Activated CD4-positive, alpha-beta memory T cell treated with anti-CD3 and anti-CD28 coated beads, Interleukin-2, amount 10 ng/mL, durations not matched to agents 7 days and 5 days (primary cell): ENCODE data around the gene HBD. TPM values are rescaled to one million over a fixed set of nuclear protein-coding genes. Genes with fewer than 3 reads are reported as not detected.
"Not testable (repeated sequence)": the region's sequence is repeated elsewhere in the genome, so short reads cannot be mapped to it uniquely, and the experiment has no call there.

ENCODE experiments used
- CTCF ChIA-PET: fragments of 350-600 bp; sonication (Branson Sonifier 250); formaldehyde crosslinking; loops from one replicate; lab custom pipeline; 2021; ENCODE audit warnings: antibody characterized with exemption, inconsistent platforms; lab: Charles Lee
- POLR2A ChIA-PET: fragments of 350-600 bp; sonication (Branson Sonifier 250); formaldehyde crosslinking; loops from one replicate; lab custom pipeline; 2021; ENCODE audit warnings: antibody characterized with exemption; lab: Charles Lee
- DNase-seq: peaks from one replicate; pipeline ENCODE4 v3.0.0-alpha.2; 2020
- H3K27ac Mint-ChIP-seq: one replicate; pipeline ENCODE4 v1.8.0; 2021; ENCODE audit warnings: mild to moderate bottlenecking, mixed read lengths
- H3K27me3 Mint-ChIP-seq: one replicate; pipeline ENCODE4 v1.8.0; 2021; ENCODE audit warnings: mixed read lengths
- H3K36me3 Mint-ChIP-seq: one replicate; pipeline ENCODE4 v1.8.0; 2021; ENCODE audit warnings: low read depth, mixed read lengths
- H3K4me1 Mint-ChIP-seq: one replicate; pipeline ENCODE4 v1.8.0; 2021; ENCODE audit warnings: mixed read lengths
- H3K4me3 Mint-ChIP-seq: one replicate; pipeline ENCODE4 v1.8.0; 2021; ENCODE audit warnings: mild to moderate bottlenecking, mixed read lengths
- H3K9me3 Mint-ChIP-seq: one replicate; pipeline ENCODE4 v1.8.0; 2021; ENCODE audit warnings: mixed read lengths
- total RNA-seq, 2 experiments: library from RNA; stranded (reverse); gene quantifications; one replicate each; pipeline ENCODE4 v1.2.3, GENCODE V29; 2021

HBD gene
- total RNA-seq, 2 experiments from 2014 or later = not detected

DNA sequence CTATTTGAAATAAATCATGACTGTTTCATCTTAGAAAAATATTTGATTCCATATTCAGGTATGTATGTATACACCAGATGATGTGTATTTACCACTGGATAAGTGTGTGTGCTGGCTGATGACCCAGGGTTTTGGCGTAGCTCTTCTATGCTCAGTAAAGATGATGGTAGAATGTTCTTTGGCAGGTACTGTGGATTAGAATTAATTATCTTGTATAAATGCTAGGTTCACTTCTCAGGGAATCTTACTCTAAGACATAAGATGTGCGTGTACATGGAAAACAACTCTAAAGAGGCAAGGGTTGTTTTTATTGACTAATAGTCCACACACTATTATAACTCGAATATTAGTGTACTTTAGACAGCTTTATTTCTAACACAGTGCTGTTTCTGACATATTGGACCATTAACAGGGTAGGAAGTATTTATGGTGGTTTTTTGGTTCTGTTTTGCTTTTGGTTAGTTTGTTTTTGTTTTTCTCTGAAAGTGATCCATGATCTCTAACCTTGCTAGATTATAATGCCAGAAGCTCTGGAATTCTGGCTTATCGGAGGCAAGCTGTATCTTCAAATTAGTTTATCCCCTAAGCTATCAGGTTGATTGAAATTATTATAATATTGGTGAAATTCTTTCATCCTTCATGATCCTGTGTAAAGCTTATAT is 16.4 kb upstream of the HBD start:
- H3K27me3 Mint-ChIP-seq = no peaks in the 10 kb centered on the region
- POLR2A ChIA-PET = no interaction called here
- no peaks in the 10 kb centered on the region for H3K9me3 Mint-ChIP-seq
- H3K36me3 Mint-ChIP-seq = no peaks in the 10 kb centered on the region
- CTCF ChIA-PET = no interaction called here
- no peak overlapping the region for H3K4me3 Mint-ChIP-seq
- no peaks in the 10 kb centered on the region for H3K4me1 Mint-ChIP-seq
- DNase-seq = no peak
- H3K27ac Mint-ChIP-seq = no peak overlapping the region

GRCh38 chr11:5249807-5250396 is 15.6 kb upstream of the HBD start, which contains the start of gene HBG1:
Gene HBG1 (minus strand): TSS chr11:5249857. CDS start chr11:5249804, 53 bp downstream.
- DNase-seq, H3K4me1 Mint-ChIP-seq, H3K9me3 Mint-ChIP-seq, H3K4me3 Mint-ChIP-seq, CTCF ChIA-PET, POLR2A ChIA-PET, H3K36me3 Mint-ChIP-seq, H3K27me3 Mint-ChIP-seq, H3K27ac Mint-ChIP-seq: not testable (repeated sequence)

DNA sequence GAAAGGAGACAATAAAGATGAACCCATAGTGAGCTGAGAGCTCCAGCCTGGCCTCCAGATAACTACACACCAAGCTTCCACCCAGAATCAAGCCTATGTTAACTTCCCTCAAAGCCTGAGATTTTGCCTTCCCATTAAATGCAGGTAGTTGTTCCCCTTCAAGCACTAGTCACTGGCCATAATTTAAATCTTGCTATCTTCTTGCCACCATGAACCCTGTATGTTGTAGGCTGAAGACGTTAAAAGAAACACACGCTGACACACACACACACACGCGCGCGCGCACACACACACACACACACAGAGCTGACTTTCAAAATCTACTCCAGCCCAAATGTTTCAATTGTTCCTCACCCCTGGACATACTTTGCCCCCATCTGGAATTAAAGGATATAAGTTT is 14.2 kb upstream of the HBD start:
- CTCF ChIA-PET, H3K9me3 Mint-ChIP-seq, H3K27ac Mint-ChIP-seq, DNase-seq, POLR2A ChIA-PET, H3K27me3 Mint-ChIP-seq, H3K4me3 Mint-ChIP-seq, H3K4me1 Mint-ChIP-seq, H3K36me3 Mint-ChIP-seq: not testable (repeated sequence)

GRCh38 chr11:5247472-5248192 is 13.3 kb upstream of the HBD start:
- CTCF ChIA-PET = no interaction called here
- DNase-seq = no peak
- H3K27me3 Mint-ChIP-seq = no peaks in the 10 kb centered on the region
- POLR2A ChIA-PET = no interaction called here
- no peaks in the 10 kb centered on the region for H3K36me3 Mint-ChIP-seq
- H3K9me3 Mint-ChIP-seq = no peaks in the 10 kb centered on the region
- H3K4me3 Mint-ChIP-seq = no peak overlapping the region
- H3K4me1 Mint-ChIP-seq = no peaks in the 10 kb centered on the region
- no peak overlapping the region for H3K27ac Mint-ChIP-seq

- no peaks in the 10 kb centered on the region for H3K4me1 Mint-ChIP-seq
- no peaks in the 10 kb centered on the region for H3K27me3 Mint-ChIP-seq
- no peaks in the 10 kb centered on the region for H3K9me3 Mint-ChIP-seq
These were observed 12.6 kb upstream of the HBD start for GRCh38 chr11:5246772-5247471.

DNA sequence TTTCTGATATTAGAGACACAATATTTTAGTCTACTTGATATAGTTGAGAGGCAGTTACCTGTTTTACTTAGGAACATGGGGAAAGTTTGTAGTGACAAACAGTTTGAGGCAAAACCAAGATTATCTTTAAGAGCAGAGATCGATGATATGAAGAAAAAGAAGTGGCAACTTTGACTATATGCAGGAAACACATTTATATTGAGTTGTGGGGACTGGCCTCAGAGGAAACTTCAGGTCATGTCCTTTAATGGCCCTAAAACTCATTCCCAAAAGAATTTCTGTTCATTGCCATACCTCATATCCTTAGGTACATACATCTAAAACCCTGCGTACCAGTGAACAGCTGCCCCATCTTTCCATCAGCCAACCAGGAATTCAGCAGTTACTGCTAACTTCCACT is 10.9 kb upstream of the HBD start:
- POLR2A ChIA-PET = no interaction called here
- Mint-ChIP-seq H3K9me3 (no peaks in the 10 kb centered on the region), H3K27me3 (no peaks in the 10 kb centered on the region), H3K27ac (no peak overlapping the region), H3K4me3 (no peak overlapping the region), H3K36me3 (no peaks in the 10 kb centered on the region), H3K4me1 (no peaks in the 10 kb centered on the region)
- no peak for DNase-seq
- CTCF ChIA-PET = no interaction called here

More at GRCh38 chr11:5246772-5247471, 12.6 kb upstream of the HBD start:
- H3K27ac Mint-ChIP-seq = no peak overlapping the region
- no peak overlapping the region for H3K4me3 Mint-ChIP-seq
- POLR2A ChIA-PET = no interaction called here
- no peak for DNase-seq
- no peaks in the 10 kb centered on the region for H3K36me3 Mint-ChIP-seq
- CTCF ChIA-PET = no interaction called here

DNA sequence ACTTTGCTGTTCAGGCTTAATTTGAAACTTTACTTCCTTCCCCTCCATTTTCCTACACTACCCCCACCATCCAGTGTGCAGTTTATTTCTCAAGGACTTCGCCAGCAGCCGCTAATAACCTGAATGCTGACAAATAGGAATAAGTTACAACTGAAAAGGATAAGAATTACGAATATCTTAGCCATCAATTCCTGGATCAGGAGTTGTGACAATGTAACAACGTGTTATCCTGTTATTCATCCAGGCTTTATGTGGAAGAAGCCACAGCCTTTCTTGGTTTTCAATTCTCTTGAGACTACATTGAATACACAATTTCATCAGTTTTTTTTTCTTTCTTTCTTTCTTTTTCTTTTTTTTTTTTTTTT is 9.5 kb upstream of the HBD start:
- Mint-ChIP-seq H3K27ac (no peak overlapping the region), H3K9me3 (no peaks in the 10 kb centered on the region), H3K4me3 (no peak overlapping the region), H3K36me3 (no peaks in the 10 kb centered on the region), H3K4me1 (no peaks in the 10 kb centered on the region), H3K27me3 (no peaks in the 10 kb centered on the region)
- ChIA-PET CTCF (no interaction called here), POLR2A (no interaction called here)
- no peak for DNase-seq

DNA sequence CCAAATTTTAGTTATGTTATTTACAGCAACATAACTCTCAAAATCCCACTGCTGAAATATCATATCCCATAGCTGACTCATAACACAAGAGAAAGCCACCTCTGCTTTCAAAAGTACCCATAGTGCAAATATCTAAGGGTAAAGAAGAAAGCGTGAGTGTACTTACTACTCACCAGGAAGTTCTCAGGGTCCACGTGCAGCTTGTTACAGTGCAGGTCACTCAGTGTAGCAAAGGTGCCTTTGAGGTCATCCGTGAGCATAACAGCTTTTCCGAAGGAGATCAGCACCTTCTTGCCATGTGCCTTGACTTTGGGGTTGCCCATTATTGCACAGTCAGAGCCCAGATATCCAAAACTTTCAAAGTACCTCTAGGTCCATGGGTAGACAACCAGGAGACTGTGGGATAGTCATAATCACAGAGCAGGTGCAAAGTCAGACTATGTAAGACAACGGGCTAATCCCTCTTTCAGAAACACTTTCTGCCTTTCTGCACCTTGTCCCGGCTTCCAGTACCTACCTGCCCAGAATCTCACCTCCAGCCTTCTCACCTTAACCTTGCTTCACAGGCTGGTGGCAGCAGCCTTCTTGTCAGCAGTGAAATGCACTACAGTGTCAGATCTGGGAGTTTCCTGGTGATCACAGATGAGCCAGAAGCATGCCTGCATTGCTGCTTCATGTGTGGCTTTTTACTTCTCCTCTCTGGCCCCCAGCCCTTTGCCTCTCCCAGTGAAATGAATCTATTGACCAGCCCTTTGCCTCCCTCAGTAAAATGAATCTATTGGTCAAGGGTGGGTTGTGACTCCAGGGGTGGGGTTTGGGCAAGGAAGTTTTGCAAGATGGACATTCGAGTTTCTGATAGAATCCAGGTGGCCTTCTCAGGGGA is 8.9 kb upstream of the HBD start:
- Mint-ChIP-seq H3K27me3 (no peaks in the 10 kb centered on the region), H3K9me3 (no peaks in the 10 kb centered on the region), H3K27ac (no peak overlapping the region), H3K36me3 (no peaks in the 10 kb centered on the region), H3K4me3 (no peak overlapping the region), H3K4me1 (no peaks in the 10 kb centered on the region)
- ChIA-PET POLR2A (no interaction called here), CTCF (no interaction called here)
- no peak for DNase-seq

DNA sequence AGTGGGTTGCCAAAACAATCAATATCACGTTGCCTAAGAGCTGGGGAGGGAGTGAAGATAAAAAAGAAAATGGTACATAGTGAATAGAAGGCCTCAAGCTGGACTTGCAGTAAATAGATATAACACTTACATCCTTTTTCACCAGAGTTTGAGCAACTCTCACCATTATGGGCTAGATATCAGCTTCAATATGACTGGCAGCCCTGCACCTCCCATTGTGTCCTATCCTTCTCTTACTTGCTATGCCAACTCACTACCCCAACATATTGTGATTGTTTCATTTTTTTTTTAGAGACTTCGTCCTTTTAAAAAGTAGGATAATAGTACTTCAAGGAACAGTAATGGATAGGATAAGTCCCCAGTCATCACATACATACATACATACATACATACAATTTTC is 7.9 kb upstream of the HBD start:
- H3K27ac Mint-ChIP-seq = no peak overlapping the region
- POLR2A ChIA-PET = no interaction called here
- no peaks in the 10 kb centered on the region for H3K27me3 Mint-ChIP-seq
- H3K9me3 Mint-ChIP-seq = no peaks in the 10 kb centered on the region
- H3K4me1 Mint-ChIP-seq = no peaks in the 10 kb centered on the region
- CTCF ChIA-PET = no interaction called here
- no peaks in the 10 kb centered on the region for H3K36me3 Mint-ChIP-seq
- DNase-seq = no peak
- H3K4me3 Mint-ChIP-seq = no peak overlapping the region

DNA sequence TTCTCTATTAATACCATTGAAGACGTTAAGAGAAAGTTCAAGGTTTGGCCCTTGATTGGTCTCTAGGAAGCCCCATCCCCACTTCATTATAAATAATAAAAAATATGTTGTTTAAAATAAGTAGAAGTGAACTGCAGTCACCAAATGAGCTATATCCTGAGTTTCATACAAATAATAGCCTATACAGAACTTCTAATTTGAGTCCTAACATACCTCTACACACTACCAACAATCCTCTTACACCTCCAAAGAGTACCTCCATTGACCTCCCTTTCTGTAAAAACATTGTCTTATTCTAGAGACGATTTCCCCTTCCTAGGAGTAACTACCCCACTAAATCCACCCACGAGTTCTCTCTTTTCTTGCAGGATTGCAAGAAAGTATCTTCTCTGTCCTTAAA is 7.2 kb upstream of the HBD start:
- no peaks in the 10 kb centered on the region for H3K36me3 Mint-ChIP-seq
- no peak overlapping the region for H3K4me3 Mint-ChIP-seq
- no peaks in the 10 kb centered on the region for H3K27me3 Mint-ChIP-seq
- no peak for DNase-seq
- no peak overlapping the region for H3K27ac Mint-ChIP-seq
- POLR2A ChIA-PET = no interaction called here
- H3K4me1 Mint-ChIP-seq = no peaks in the 10 kb centered on the region
- CTCF ChIA-PET = no interaction called here
- H3K9me3 Mint-ChIP-seq = no peaks in the 10 kb centered on the region

DNA sequence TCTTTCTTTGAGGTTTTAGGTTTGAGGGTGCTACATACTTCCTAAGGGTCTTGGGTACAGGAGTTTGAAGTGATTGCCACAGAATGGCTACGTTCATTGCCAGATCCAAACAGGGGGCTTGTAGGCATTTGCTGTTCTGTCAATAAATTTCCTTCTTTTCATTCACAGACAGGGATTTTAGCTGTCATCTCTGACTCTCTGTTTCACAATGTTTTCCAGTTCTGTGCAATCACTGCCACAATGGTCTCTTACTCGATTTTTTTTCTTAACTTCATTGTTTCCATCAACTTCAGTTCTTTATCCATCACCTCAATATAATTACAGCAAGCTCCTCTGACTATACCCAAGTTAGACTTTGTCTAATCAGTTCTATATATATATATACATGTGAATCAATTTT is 6.2 kb upstream of the HBD start:
- Mint-ChIP-seq H3K36me3 (no peaks in the 10 kb centered on the region), H3K27me3 (no peaks in the 10 kb centered on the region), H3K27ac (no peak overlapping the region), H3K9me3 (no peaks in the 10 kb centered on the region), H3K4me1 (no peaks in the 10 kb centered on the region), H3K4me3 (no peak overlapping the region)
- ChIA-PET CTCF (no interaction called here), POLR2A (no interaction called here)
- DNase-seq = no peak

- H3K36me3 Mint-ChIP-seq = no peaks in the 10 kb centered on the region
- H3K27me3 Mint-ChIP-seq = no peaks in the 10 kb centered on the region
- no peak for DNase-seq
- CTCF ChIA-PET = no interaction called here
- no peak overlapping the region for H3K4me3 Mint-ChIP-seq
- H3K27ac Mint-ChIP-seq = no peak overlapping the region
- H3K4me1 Mint-ChIP-seq = no peaks in the 10 kb centered on the region
- POLR2A ChIA-PET = no interaction called here
- H3K9me3 Mint-ChIP-seq = no peaks in the 10 kb centered on the region
These were observed 5.8 kb upstream of the HBD start for GRCh38 chr11:5240056-5240455.

DNA sequence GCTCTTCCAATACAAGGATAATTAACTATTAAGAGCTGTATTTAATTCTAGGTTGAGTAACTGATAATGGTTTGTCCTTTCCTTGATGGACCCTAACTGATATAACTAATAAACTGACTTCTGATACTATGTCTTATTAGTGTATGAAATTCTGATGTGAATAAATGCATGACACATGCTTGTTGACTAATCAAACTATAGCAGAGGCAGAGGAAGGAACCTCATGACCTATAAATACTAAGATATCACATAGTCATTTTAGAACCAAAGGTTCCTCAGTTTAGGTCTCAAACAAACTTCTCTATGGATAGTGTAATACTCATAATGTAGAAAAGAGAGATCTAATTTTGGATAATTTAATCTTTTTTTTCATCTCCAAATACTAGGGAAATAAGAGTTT is 4.8 kb upstream of the HBD start:
- no peak for DNase-seq
- peaks cover 5% of the 10 kb centered on the region for H3K4me1 Mint-ChIP-seq
- CTCF ChIA-PET = no interaction called here
- H3K27ac Mint-ChIP-seq = no peak overlapping the region
- no peaks in the 10 kb centered on the region for H3K9me3 Mint-ChIP-seq
- no peaks in the 10 kb centered on the region for H3K27me3 Mint-ChIP-seq
- H3K36me3 Mint-ChIP-seq = no peaks in the 10 kb centered on the region
- no peak overlapping the region for H3K4me3 Mint-ChIP-seq
- POLR2A ChIA-PET = no interaction called here
